Body of pancreas (tissue), 4 donors: ENCODE results near the gene AK2.

Experiments used
- POLR2A ChIP-seq, 3 donors: fragments of 450-650 bp; IDR thresholded peaks; one replicate each; pipeline ENCODE4 v1.6.1; 2016; ENCODE audit warnings: antibody characterized with exemption in 3 of 3, mild to moderate bottlenecking in 2 of 3
- TF ChIP-seq, protein P1 (sequence below), 7 experiments: fragments of 450-650 bp in 4 of 7; fragments of 200-600 bp in 3 of 7; sonication (generic) in 3 of 7; IDR thresholded peaks; one replicate each; pipeline ENCODE4 v1.5.1; 2016 to 2019; ENCODE audit warnings: antibody characterized with exemption in 7 of 7

DNA sequence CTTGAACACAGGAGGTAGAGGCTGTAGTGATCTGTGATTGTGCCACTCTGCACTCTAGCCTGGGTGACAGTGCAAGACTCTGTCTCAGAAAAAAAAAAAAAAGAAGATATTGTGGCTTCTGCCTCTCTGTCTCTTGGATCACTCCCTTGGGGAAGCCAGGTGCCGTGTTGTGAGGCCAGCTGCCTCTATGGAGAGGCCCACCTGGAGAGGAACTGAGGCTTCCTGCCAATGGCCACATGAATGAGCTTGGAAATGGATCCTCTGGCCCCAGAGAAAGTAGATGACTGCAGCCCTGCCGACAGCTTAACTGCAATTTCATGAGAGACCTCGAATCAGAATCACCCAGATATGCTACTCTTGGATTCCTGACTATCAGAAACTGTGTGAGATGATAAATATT lies 19.7 kb upstream of the AK2 start:
- TF ChIP-seq, protein P1, sequence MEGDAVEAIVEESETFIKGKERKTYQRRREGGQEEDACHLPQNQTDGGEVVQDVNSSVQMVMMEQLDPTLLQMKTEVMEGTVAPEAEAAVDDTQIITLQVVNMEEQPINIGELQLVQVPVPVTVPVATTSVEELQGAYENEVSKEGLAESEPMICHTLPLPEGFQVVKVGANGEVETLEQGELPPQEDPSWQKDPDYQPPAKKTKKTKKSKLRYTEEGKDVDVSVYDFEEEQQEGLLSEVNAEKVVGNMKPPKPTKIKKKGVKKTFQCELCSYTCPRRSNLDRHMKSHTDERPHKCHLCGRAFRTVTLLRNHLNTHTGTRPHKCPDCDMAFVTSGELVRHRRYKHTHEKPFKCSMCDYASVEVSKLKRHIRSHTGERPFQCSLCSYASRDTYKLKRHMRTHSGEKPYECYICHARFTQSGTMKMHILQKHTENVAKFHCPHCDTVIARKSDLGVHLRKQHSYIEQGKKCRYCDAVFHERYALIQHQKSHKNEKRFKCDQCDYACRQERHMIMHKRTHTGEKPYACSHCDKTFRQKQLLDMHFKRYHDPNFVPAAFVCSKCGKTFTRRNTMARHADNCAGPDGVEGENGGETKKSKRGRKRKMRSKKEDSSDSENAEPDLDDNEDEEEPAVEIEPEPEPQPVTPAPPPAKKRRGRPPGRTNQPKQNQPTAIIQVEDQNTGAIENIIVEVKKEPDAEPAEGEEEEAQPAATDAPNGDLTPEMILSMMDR (IDR thresholded peaks at IDR 0.05) = no peak
- TF ChIP-seq POLR2A (IDR thresholded peaks at IDR 0.05) = no peak
